Measurements from ENCODE around the gene TRIM72. TPM values are rescaled to one million over a fixed set of nuclear protein-coding genes. Genes with fewer than 3 reads are reported as not detected.

TRIM72 gene
- total and polyA plus RNA-seq, 11 donors, result 0.32 to 3.4 (median 1.4) TPM

DNA sequence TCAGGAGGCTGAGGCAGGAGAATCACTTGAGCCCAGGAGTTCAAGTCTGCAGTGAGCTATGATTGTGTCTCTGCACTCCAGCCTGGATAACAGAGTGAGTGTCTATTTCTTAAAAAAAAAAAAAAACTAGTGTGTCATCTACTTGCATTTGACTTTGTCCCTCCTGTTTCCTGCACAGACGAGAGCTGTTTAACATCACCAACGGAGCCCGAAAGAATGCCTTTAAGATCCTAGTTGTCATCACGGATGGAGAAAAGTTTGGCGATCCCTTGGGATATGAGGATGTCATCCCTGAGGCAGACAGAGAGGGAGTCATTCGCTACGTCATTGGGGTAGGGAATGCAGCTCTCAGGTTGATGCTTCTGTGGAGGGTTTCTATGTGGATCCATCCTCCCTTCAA is 59.3 kb downstream of the TRIM72 start:
- TF ChIP-seq POLR2A (IDR thresholded peaks at IDR 0.05), result no peak
- TF ChIP-seq, protein P1, sequence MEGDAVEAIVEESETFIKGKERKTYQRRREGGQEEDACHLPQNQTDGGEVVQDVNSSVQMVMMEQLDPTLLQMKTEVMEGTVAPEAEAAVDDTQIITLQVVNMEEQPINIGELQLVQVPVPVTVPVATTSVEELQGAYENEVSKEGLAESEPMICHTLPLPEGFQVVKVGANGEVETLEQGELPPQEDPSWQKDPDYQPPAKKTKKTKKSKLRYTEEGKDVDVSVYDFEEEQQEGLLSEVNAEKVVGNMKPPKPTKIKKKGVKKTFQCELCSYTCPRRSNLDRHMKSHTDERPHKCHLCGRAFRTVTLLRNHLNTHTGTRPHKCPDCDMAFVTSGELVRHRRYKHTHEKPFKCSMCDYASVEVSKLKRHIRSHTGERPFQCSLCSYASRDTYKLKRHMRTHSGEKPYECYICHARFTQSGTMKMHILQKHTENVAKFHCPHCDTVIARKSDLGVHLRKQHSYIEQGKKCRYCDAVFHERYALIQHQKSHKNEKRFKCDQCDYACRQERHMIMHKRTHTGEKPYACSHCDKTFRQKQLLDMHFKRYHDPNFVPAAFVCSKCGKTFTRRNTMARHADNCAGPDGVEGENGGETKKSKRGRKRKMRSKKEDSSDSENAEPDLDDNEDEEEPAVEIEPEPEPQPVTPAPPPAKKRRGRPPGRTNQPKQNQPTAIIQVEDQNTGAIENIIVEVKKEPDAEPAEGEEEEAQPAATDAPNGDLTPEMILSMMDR (IDR thresholded peaks at IDR 0.05), result no peak
- WGBS, 4 donors, result 62 to 72% (median 68%) methylated on average over 7 of the region's 7 CpGs

DNA sequence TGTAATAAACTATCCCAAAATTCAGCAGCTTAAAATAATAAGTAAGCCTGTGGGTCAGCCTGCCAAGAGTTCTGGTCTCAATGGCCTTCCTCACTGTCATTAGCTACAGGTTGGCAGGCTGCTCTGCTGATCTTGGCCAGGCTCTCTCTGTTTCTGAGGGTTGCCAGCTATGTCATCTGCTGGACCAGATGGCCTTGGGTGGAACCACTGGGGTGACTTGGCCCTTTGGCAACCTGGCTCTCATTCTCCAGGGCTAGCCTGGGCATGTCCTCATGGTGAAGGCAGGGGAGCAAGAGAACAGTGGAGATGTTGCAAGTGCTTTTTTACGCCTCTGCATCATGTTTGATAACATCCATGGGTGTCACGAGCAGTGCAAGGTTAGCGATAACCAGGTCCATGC is 59.8 kb downstream of the TRIM72 start:
- 69 to 81% (median 78%) methylated on average over 3 of the region's 3 CpGs for WGBS, 4 donors
- peaks cover 0 to 7% (median 0%) of the 10 kb centered on the region in 9 donors for H3K27me3 ChIP-seq
- H3K27ac ChIP-seq, result no peak overlapping the region
- intact Hi-C loops (cut with DNase I), result no loop called here
- no peak for DNase-seq
- no peak for ATAC-seq
- H3K4me3 ChIP-seq, result no peak overlapping the region
- peaks cover 0 to 75% (median 0%) of the 10 kb centered on the region in 9 donors for H3K36me3 ChIP-seq
- no peaks in the 10 kb centered on the region for H3K4me1 ChIP-seq
- no peaks in the 10 kb centered on the region for H3K9me3 ChIP-seq
- TF ChIP-seq POLR2A (IDR thresholded peaks at IDR 0.05), result no peak
- TF ChIP-seq, protein P1 (IDR thresholded peaks at IDR 0.05), result no peak

More for the DNA sequence above, 59.3 kb downstream of the TRIM72 start:
- Histone ChIP-seq H3K9me3 (no peaks in the 10 kb centered on the region), H3K36me3 (peaks cover 0 to 75% (median 0%) of the 10 kb centered on the region in 9 donors), H3K4me1 (no peaks in the 10 kb centered on the region), H3K27ac (no peak overlapping the region), H3K4me3 (no peak overlapping the region), H3K27me3 (peaks cover 0 to 9% (median 0%) of the 10 kb centered on the region in 9 donors)
- intact Hi-C loops (cut with DNase I), result no loop called here
- ATAC-seq, result no peak
- no peak for DNase-seq

DNA sequence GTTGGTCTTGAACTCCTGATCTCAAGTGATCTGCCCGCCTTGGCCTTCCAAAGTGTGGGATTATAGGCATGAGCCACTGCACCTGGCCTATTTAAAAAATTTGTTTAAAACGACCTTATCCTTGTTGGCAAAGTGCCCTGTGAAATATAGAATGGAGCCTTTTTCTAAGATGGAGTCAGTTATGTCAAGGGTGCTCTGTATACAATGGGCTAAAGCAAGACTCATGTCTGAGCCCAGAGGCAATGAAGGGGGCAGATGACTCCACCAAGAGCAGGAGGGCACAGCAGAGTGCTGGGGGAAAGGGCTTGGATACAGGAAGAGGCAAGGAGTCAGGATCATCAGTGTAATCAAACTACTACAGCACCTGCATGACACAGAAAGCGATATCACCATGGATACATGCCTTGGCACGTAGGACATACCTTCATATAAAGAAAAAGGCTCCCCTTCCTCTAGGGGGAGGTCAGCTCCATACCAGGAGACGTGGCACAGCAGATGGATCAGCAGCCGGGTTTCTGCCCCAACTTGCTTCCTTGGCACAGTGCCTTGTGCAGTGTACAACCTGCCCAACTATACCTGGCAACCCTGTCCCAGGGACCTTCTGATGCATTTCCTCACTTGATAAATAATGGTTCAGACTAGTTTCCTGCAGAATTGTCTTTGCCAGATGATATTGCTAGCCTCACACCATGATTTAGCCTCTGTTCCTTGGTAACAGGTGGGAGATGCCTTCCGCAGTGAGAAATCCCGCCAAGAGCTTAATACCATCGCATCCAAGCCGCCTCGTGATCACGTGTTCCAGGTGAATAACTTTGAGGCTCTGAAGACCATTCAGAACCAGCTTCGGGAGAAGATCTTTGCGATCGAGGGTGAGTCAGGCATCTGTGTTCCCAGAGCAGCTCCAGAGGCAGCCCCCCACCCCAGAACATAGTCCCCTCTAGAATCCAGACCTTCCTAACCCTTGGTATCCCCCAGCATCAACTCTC is 61.2 kb downstream of the TRIM72 start:
- Histone ChIP-seq H3K36me3 (peaks cover 0 to 74% (median 0%) of the 10 kb centered on the region in 9 donors), H3K27me3 (peaks cover 0 to 7% (median 0%) of the 10 kb centered on the region in 9 donors), H3K9me3 (peaks cover 0 to 3% (median 0%) of the 10 kb centered on the region in 12 donors), H3K27ac (no peak overlapping the region), H3K4me3 (no peak overlapping the region), H3K4me1 (no peaks in the 10 kb centered on the region)
- 79 to 84% (median 83%) methylated on average over 15 of the region's 15 CpGs for WGBS, 4 donors
- intact Hi-C loops (cut with DNase I), result no loop called here
- TF ChIP-seq, protein P1 (IDR thresholded peaks at IDR 0.05), result no peak
- no peak for ATAC-seq
- no peak for DNase-seq

DNA sequence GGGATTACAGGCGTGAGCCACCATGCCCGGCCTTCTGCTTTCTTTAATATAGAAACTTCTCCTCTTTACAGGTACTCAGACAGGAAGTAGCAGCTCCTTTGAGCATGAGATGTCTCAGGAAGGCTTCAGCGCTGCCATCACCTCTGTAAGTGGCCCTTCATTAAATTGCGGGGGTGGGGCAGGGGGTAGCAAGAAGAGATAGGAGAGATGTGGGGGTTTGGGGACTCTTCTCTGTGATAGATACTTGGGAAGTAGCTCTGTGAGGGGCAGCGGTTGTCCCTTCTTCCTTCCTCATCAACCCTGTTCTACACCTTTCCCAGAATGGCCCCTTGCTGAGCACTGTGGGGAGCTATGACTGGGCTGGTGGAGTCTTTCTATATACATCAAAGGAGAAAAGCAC is 62.7 kb downstream of the TRIM72 start:
- intact Hi-C loops (cut with DNase I), result no loop called here
- TF ChIP-seq, protein P1 (IDR thresholded peaks at IDR 0.05), result no peak
- TF ChIP-seq POLR2A (IDR thresholded peaks at IDR 0.05), result no peak
- peaks cover 0 to 5% (median 0%) of the 10 kb centered on the region in 9 donors for H3K27me3 ChIP-seq
- no peaks in the 10 kb centered on the region for H3K4me1 ChIP-seq
- ATAC-seq (no peak), DNase-seq (no peak)
- no peak overlapping the region for H3K27ac ChIP-seq
- no peak overlapping the region for H3K4me3 ChIP-seq
- WGBS, 4 donors, result 75 to 82% (median 80%) methylated on average over 5 of the region's 5 CpGs
- peaks cover 0 to 64% (median 0%) of the 10 kb centered on the region in 9 donors for H3K36me3 ChIP-seq
- peaks cover 0 to 4% (median 0%) of the 10 kb centered on the region in 12 donors for H3K9me3 ChIP-seq
